Tibial nerve (tissue), 4 donors: ENCODE measurements around the gene CALML3. TPM values are rescaled to one million over a fixed set of nuclear protein-coding genes. Genes with fewer than 3 reads are reported as not detected.
A peak's percentile ranks its signal among the peaks of the same experiment; 100 is the strongest.

Experiments
- DNase-seq, 2 donors: peaks; one replicate each; pipeline ENCODE4 v3.0.0-alpha.2; 2019; ENCODE audit warnings: low spot score in 2 of 2
- H3K27ac ChIP-seq, 4 donors: fragments of 200-600 bp; sonication (generic) in 3 of 4; one replicate each; pipeline ENCODE4 v1.5.1; 2017 to 2019; ENCODE audit warnings: mild to moderate bottlenecking in 1 of 4
- H3K27me3 ChIP-seq, 2 donors: fragments of 200-600 bp; sonication (generic) in 1 of 2; one replicate each; pipeline versions ENCODE4 v1.5.1 to v1.6.0; 2017 to 2019
- H3K36me3 ChIP-seq, 3 donors: fragments of 200-600 bp; sonication (generic); one replicate each; pipeline ENCODE4 v1.5.1; 2018 to 2019
- H3K4me1 ChIP-seq, 4 donors: fragments of 200-600 bp; sonication (generic) in 3 of 4; one replicate each; pipeline ENCODE4 v1.5.1; 2017 to 2019
- H3K4me3 ChIP-seq, 4 donors: fragments of 200-600 bp; sonication (generic) in 3 of 4; one replicate each; pipeline ENCODE4 v1.5.1; 2017 to 2019; ENCODE audit warnings: mild to moderate bottlenecking in 1 of 4, moderate library complexity in 1 of 4
- H3K9me3 ChIP-seq, 4 donors: fragments of 200-600 bp; sonication (generic) in 3 of 4; one replicate each; pipeline ENCODE4 v1.5.1; 2017 to 2019
- CTCF ChIP-seq, 5 experiments: fragments of 200-600 bp in 3 of 5; fragments of 450-650 bp in 2 of 5; sonication (generic) in 3 of 5; IDR thresholded peaks; one replicate each; pipeline ENCODE4 v1.5.1; 2016 to 2019; ENCODE audit warnings: antibody characterized with exemption in 5 of 5, mild to moderate bottlenecking in 3 of 5, moderate library complexity in 2 of 5
- EP300 ChIP-seq, 2 donors: sonication (generic); formaldehyde crosslinking; IDR thresholded peaks; one replicate each; pipeline ENCODE4 v1.6.1; 2017; ENCODE audit warnings: antibody characterized with exemption in 2 of 2, mild to moderate bottlenecking in 1 of 2
- POLR2A ChIP-seq, 2 donors: fragments of 450-650 bp; IDR thresholded peaks; one replicate each; pipeline ENCODE4 v1.6.1; 2017; ENCODE audit warnings: antibody characterized with exemption in 2 of 2, mild to moderate bottlenecking in 2 of 2, moderate library complexity in 2 of 2
- WGBS, 2 donors: methylation state at CpG; one replicate each; pipeline ENCODE4 v1.1.5; 2018; 5-methylcytosine and 5-hydroxymethylcytosine counted together
- total RNA-seq, 4 donors: library from RNA; depleted of rRNA; stranded (reverse); fragments of >200 nt; gene quantifications; one replicate each; pipeline ENCODE4 v1.1.0, GENCODE V29; 2016

Gene CALML3
- total RNA-seq, 4 donors from 2014 or later, result not detected

- WGBS, 2 donors, result 87 to 88% methylated on average over 13 of the region's 13 CpGs
- H3K27ac ChIP-seq, result no peak overlapping the region
- TF ChIP-seq CTCF (IDR thresholded peaks at IDR 0.05) (no peak), EP300 (IDR thresholded peaks at IDR 0.05) (no peak), POLR2A (IDR thresholded peaks at IDR 0.05) (no peak)
- H3K27me3 ChIP-seq, result no peaks in the 10 kb centered on the region
- H3K36me3 ChIP-seq, result no peaks in the 10 kb centered on the region
- H3K9me3 ChIP-seq, result no peaks in the 10 kb centered on the region
- H3K4me3 ChIP-seq, result no peak overlapping the region
- H3K4me1 ChIP-seq, result peaks cover 0 to 14% (median 0%) of the 10 kb centered on the region in 4 donors
- DNase-seq, result peak in 1 of 2 donors; percentile 5
Observed at GRCh38 chr10:5561704-5562645, 37.2 kb downstream of the CALML3 start.

DNA sequence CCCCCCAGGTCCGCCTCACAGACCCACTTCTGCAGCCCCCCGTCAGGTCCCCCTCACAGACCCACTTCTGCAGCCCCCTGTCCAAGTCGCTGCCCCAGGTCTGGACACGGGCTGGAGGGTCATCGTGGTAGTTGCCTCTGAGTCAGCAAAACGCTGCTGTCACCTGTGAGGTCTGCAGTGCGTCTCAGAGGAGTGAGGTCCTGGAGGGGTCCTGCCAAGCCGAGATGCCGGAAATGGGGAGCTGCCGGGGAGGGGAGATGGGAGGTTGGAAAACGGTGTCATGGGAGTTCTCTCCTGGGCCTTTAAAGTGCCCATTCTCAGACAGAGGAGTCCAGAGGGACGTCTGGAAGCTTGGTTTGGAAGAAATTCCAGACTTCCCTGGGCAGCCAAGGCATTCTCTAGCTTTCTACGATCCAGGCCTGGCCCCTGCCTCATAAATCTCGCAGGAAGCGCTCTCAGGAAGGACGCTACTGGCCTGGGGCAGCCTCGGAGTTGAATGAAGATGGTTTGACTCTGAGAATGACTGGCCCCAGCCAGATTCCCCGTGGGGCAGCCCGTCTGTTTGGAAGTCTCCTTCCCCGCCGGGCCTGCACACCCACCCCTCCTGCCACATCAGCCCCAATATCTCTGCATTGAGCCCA lies 38.7 kb downstream of the CALML3 start:
- 58 to 68% methylated on average over 14 to 21 of the region's 21 CpGs for WGBS, 2 donors
- DNase-seq, result peak in 1 of 2 donors; percentile 2

DNA sequence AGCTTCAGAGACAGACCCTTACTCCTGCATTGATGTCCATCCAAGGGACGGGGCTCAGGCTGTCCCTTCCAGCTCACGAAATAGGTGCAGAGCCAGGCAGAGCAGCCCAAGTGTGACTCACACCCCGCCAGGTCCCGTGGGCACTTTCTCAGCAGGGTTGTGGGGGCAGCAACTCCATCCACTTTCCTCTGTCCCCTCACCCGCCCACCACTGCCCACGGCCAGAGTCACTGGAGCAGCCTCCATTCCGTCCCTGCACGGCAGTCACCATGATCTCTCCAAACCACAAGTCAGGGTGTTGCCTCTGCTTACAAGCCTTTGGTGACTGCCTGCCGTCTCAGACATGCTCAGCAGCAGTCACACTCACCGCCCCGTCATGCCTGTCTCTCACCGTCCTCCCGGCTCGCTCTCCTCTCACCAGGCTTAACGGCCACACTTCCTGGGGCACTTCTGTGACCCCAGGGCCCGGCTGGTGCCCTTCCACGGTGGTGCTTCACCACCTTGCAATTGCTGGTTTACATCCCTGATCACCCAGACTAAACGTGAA lies 39.3 kb downstream of the CALML3 start:
- H3K9me3 ChIP-seq, result no peaks in the 10 kb centered on the region
- H3K36me3 ChIP-seq, result no peaks in the 10 kb centered on the region
- H3K4me1 ChIP-seq, result peaks cover 0 to 4% (median 0%) of the 10 kb centered on the region in 4 donors
- H3K27me3 ChIP-seq, result no peaks in the 10 kb centered on the region
- no peak overlapping the region for H3K4me3 ChIP-seq
- DNase-seq, result peak in 1 of 2 donors; percentile 10
- 59 to 68% methylated on average over 18 of the region's 18 CpGs for WGBS, 2 donors
- no peak overlapping the region for H3K27ac ChIP-seq
- TF ChIP-seq CTCF (IDR thresholded peaks at IDR 0.05), result no peak

More for the DNA sequence above, 38.7 kb downstream of the CALML3 start:
- Histone ChIP-seq H3K9me3 (no peaks in the 10 kb centered on the region), H3K4me3 (no peak overlapping the region), H3K27me3 (no peaks in the 10 kb centered on the region), H3K27ac (no peak overlapping the region), H3K4me1 (peaks cover 0 to 7% (median 0%) of the 10 kb centered on the region in 4 donors), H3K36me3 (no peaks in the 10 kb centered on the region)
- TF ChIP-seq EP300 (IDR thresholded peaks at IDR 0.05) (no peak), POLR2A (IDR thresholded peaks at IDR 0.05) (no peak), CTCF (IDR thresholded peaks at IDR 0.05) (no peak)

- no peak overlapping the region for H3K27ac ChIP-seq
Observed at GRCh38 chr10:5564537-5565204, 39.9 kb downstream of the CALML3 start.

More at GRCh38 chr10:5564537-5565204, 39.9 kb downstream of the CALML3 start:
- 73% methylated on average over 15 to 17 of the region's 17 CpGs for WGBS, 2 donors
- Histone ChIP-seq H3K4me3 (no peak overlapping the region), H3K9me3 (no peaks in the 10 kb centered on the region), H3K4me1 (peaks cover 0 to 4% (median 0%) of the 10 kb centered on the region in 4 donors), H3K27me3 (no peaks in the 10 kb centered on the region), H3K36me3 (no peaks in the 10 kb centered on the region)
- DNase-seq, result peak in 1 of 2 donors; percentile 11
- no peak for TF ChIP-seq CTCF (IDR thresholded peaks at IDR 0.05)
- no peak for TF ChIP-seq EP300 (IDR thresholded peaks at IDR 0.05)
- no peak for TF ChIP-seq POLR2A (IDR thresholded peaks at IDR 0.05)
